K562 treated with DMSO at 1 percent for 12 hours (cell line): ENCODE results near the gene UTP14C. TPM values are rescaled to one million over a fixed set of nuclear protein-coding genes. Genes with fewer than 3 reads are reported as not detected.

Source experiments
- total RNA-seq: library from RNA; unstranded; fragments of 300-600 nt; gene quantifications from 2 replicates; pipeline ENCODE4 v1.2.3, GENCODE V29; 2022; ENCODE audit not compliant: insufficient read depth

Gene UTP14C
- total RNA-seq = 2.3 and 5.6 TPM in 2 replicates

GRCh38 chr13:52024481-52024880 is at the start of gene UTP14C:
TSS of gene UTP14C (plus strand) at chr13:52024691. CDS start at chr13:52028805, 4,114 bp downstream.

GRCh38 chr13:52010890-52011631 is 13.4 kb upstream of the UTP14C start, which contains the start of gene ATP7B:
TSS of gene ATP7B (minus strand) at chr13:52011450. CDS start at chr13:52011337, 113 bp downstream.

GRCh38 chr13:52011632-52012511 is 12.6 kb upstream of the UTP14C start, which contains the start of gene ALG11:
TSS of gene ALG11 (plus strand) at chr13:52012398. CDS start at chr13:52012419, 21 bp downstream.

Other genes with a start within 250 kb of the UTP14C start
- 2.0 and 4.2 TPM in 2 replicates for gene DHRS12, start 220.5 kb upstream of the UTP14C start, total RNA-seq
- not detected in 2 replicates for gene TMEM272, start 179.5 kb upstream of the UTP14C start, total RNA-seq
- gene CCDC70, start 162.7 kb upstream of the UTP14C start, total RNA-seq = not detected in 2 replicates
- gene ATP7B, start 13.2 kb upstream of the UTP14C start, total RNA-seq = 2.1 and 10.0 TPM in 2 replicates
- gene ALG11, start 12.3 kb upstream of the UTP14C start, total RNA-seq = 6.6 and 13.2 TPM in 2 replicates
- 0.49 TPM in 1 of 2 replicates, not detected in the other for gene NEK5, start 104.4 kb downstream of the UTP14C start, total RNA-seq
- gene NEK3, start 134.9 kb downstream of the UTP14C start, total RNA-seq = 6.8 and 8.8 TPM in 2 replicates